ENCODE results near the gene EPHB2. TPM values are rescaled to one million over a fixed set of nuclear protein-coding genes. Genes with fewer than 3 reads are reported as not detected.

EPHB2 gene
- total RNA-seq, 1 donor from 2014 or later = 60.3 TPM

- Mint-ChIP-seq H3K36me3 (ENCODE audit: low read depth) (no peaks in the 10 kb centered on the region), H3K4me3 (no peak overlapping the region), H3K4me1 (peaks cover 24% of the 10 kb centered on the region), H3K9me3 (no peaks in the 10 kb centered on the region), H3K27ac (ENCODE audit: unreplicated experiment) (no peak overlapping the region), H3K27me3 (ENCODE audit: low read depth) (no peaks in the 10 kb centered on the region)
- TF ChIP-seq, protein P1, sequence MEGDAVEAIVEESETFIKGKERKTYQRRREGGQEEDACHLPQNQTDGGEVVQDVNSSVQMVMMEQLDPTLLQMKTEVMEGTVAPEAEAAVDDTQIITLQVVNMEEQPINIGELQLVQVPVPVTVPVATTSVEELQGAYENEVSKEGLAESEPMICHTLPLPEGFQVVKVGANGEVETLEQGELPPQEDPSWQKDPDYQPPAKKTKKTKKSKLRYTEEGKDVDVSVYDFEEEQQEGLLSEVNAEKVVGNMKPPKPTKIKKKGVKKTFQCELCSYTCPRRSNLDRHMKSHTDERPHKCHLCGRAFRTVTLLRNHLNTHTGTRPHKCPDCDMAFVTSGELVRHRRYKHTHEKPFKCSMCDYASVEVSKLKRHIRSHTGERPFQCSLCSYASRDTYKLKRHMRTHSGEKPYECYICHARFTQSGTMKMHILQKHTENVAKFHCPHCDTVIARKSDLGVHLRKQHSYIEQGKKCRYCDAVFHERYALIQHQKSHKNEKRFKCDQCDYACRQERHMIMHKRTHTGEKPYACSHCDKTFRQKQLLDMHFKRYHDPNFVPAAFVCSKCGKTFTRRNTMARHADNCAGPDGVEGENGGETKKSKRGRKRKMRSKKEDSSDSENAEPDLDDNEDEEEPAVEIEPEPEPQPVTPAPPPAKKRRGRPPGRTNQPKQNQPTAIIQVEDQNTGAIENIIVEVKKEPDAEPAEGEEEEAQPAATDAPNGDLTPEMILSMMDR (conservative IDR thresholded peaks at IDR 0.05) = no peak
- DNase-seq (ENCODE audit: low read depth, low spot score) = no peak
These were observed 144.3 kb downstream of the EPHB2 start for GRCh38 chr1:22854688-22855565.

DNA sequence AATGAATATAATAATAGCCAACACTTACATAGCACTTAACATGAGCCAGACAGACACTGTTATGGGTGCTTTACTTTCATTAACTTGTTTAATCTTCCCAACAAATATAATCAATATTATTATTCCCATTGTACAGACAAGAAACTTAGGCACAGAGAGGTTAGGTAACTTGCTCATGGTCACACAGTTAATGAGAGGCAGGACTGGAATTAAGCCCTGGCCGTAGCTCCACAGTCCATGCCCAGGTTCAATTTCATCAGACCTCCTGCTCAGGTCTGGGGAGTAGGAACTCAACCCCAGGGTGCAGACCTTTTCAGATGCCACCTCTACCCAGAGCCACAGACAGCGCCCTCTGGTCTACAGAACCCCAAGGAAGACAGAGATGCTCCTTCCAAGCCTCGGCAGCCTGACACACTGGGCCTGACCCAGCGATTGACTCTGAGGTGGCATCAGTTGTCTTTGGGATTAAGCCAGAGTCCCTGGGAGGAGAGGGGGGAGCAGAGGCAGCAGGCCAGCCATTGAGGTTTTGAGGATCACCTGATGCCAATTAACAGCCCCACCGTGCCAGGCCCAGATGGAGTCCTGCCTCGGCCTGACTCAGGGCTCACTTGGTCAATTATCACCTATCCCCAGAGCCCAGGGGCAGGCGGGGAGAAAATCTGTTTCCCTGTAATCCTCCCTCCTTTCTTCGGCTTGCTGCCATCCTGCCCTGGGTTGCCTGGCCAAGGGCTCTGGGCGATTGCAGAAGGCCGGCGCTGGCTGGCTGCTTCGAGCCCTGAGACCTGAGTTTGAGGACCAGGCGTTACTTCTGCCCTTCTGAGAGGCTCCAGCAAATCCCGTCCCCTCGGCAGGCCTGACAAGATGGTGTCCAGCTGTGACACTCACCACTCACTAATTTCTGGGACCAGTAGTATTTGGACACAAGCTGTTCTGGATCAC, 145.3 kb downstream of the EPHB2 start:
- DNase-seq (ENCODE audit: low read depth, low spot score) = no peak
- Mint-ChIP-seq H3K27ac (ENCODE audit: unreplicated experiment) (no peak overlapping the region), H3K36me3 (ENCODE audit: low read depth) (no peaks in the 10 kb centered on the region), H3K4me1 (peaks cover 18% of the 10 kb centered on the region), H3K9me3 (no peaks in the 10 kb centered on the region), H3K27me3 (ENCODE audit: low read depth) (no peaks in the 10 kb centered on the region), H3K4me3 (no peak overlapping the region)
- TF ChIP-seq, protein P1 (conservative IDR thresholded peaks at IDR 0.05) = no peak

DNA sequence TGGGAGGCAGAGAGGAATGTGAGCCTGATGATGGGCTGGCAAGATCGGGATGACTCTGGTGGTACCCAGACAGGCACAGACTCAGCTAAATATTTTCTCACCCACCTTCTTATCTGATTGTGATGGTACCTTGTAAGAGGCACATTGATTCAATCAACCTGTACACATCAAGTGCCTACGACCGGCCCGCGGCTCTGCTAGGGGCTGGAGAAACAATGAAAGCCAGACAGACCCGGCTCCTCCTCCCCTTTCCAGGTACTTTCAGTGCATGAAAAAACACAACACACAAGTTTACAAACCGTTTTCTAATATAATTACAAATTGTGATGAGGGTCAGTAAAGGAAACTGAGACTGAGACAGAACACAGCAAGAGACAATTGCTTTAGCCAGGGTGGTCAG, 147.0 kb downstream of the EPHB2 start:
- Mint-ChIP-seq H3K27me3 (ENCODE audit: low read depth) (no peaks in the 10 kb centered on the region), H3K4me1 (peaks cover 15% of the 10 kb centered on the region), H3K36me3 (ENCODE audit: low read depth) (no peaks in the 10 kb centered on the region), H3K4me3 (no peak overlapping the region), H3K9me3 (no peaks in the 10 kb centered on the region), H3K27ac (ENCODE audit: unreplicated experiment) (peak overlapping the region; percentile 93)
- TF ChIP-seq, protein P1 (conservative IDR thresholded peaks at IDR 0.05) = no peak
- DNase-seq (ENCODE audit: low read depth, low spot score) = no peak

DNA sequence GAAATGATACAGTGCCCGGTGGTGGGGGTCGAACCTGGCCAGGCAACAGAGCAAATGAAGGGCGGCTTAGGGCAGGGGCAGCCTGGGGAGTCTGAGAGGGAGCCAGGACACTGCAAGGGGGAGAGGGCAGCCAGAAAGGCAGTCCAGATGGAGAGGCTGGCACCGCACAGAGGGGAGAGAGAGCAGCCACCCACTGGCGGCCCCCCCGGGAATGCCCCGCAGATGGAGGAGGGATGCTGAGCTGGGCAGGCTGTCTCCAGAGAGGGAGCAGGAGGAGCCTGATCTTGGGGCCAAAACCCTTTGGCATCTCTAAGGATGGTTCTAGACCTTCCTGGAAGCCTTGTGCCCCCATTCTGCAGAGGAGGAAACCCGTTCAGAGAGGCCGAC, 149.8 kb downstream of the EPHB2 start:
- TF ChIP-seq, protein P1 (conservative IDR thresholded peaks at IDR 0.05) = no peak
- DNase-seq (ENCODE audit: low read depth, low spot score) = no peak
- Mint-ChIP-seq H3K36me3 (ENCODE audit: low read depth) (peaks cover 3% of the 10 kb centered on the region), H3K9me3 (no peaks in the 10 kb centered on the region), H3K4me3 (no peak overlapping the region), H3K27me3 (ENCODE audit: low read depth) (no peaks in the 10 kb centered on the region), H3K27ac (ENCODE audit: unreplicated experiment) (no peak overlapping the region), H3K4me1 (peaks cover 11% of the 10 kb centered on the region)

DNA sequence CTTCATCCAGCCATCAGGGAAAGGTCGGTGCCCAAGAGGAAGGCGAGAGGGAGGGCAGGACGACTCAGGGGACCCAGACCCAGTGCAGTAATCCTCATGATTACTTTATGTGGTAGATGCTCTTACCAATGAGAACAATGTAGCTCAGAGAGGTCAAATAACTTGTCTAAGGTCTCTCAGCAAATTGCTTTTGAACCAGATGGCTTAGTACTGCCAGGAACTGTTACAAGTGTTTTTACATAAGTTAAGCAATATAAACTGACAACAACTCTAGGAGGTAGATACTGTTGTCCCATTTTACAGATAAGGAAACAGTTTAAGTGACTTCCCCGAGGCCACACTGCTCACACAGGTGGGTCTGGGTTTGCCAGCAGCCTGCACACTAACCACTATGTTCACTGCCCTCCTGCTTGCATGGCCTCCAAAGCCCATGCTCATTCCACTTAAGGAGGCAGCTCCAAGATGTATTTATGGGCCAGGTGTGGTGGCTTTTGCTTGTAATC, 150.3 kb downstream of the EPHB2 start:
- Mint-ChIP-seq H3K27me3 (ENCODE audit: low read depth) (no peaks in the 10 kb centered on the region), H3K4me1 (peaks cover 11% of the 10 kb centered on the region), H3K36me3 (ENCODE audit: low read depth) (peaks cover 5% of the 10 kb centered on the region), H3K9me3 (no peaks in the 10 kb centered on the region), H3K4me3 (no peak overlapping the region), H3K27ac (ENCODE audit: unreplicated experiment) (no peak overlapping the region)
- DNase-seq (ENCODE audit: low read depth, low spot score) = no peak
- TF ChIP-seq, protein P1 (conservative IDR thresholded peaks at IDR 0.05) = no peak
